Natural killer cell (primary cell): Measurements from ENCODE around the gene WDR35. TPM values are rescaled to one million over a fixed set of nuclear protein-coding genes. Genes with fewer than 3 reads are reported as not detected.
"Not testable (repeated sequence)": the region's sequence is repeated elsewhere in the genome, so short reads cannot be mapped to it uniquely, and the experiment has no call there.

Experiments
- ATAC-seq, 3 donors: fragments of 150-1000 bp in 2 of 3; fragments of 200-7000 bp in 1 of 3; cut with Tn5 transposase; 1 replicate in 1 of 3; 2 replicates in 2 of 3; pipeline ENCODE4 v1.10.0; 2021; ENCODE audit warnings: mild to moderate bottlenecking in 2 of 3, moderate library complexity in 2 of 3
- DNase-seq, 2 donors: peaks; one replicate each; pipeline versions ENCODE4 v3.0.0 to v3.0.0-alpha.2; 2013 to 2021; ENCODE audit warnings: mixed read lengths in 1 of 2
- H3K27ac ChIP-seq: one replicate; pipeline ENCODE4 v1.5.1; 2013; ENCODE audit warnings: mild to moderate bottlenecking, low read length
- H3K27me3 ChIP-seq: one replicate; pipeline ENCODE4 v1.6.1; 2013; ENCODE audit warnings: low read length; ENCODE audit not compliant: control insufficient read depth, insufficient read depth
- H3K36me3 ChIP-seq: one replicate; pipeline ENCODE4 v1.6.1; 2013; ENCODE audit warnings: low read length; ENCODE audit not compliant: control insufficient read depth, insufficient read depth
- H3K4me1 ChIP-seq: one replicate; pipeline ENCODE4 v1.6.1; 2013; ENCODE audit warnings: low read length; ENCODE audit not compliant: control insufficient read depth, insufficient read depth
- H3K4me3 ChIP-seq: one replicate; pipeline ENCODE4 v1.5.1; 2013; ENCODE audit warnings: low read length
- H3K9me3 ChIP-seq: one replicate; pipeline ENCODE4 v1.6.1; 2013; ENCODE audit warnings: low read length; ENCODE audit not compliant: control insufficient read depth, insufficient read depth
- H3K27ac Mint-ChIP-seq, 2 donors: one replicate each; pipeline ENCODE4 v1.8.0; 2022; ENCODE audit warnings: mild to moderate bottlenecking in 2 of 2, mixed read lengths in 2 of 2, moderate library complexity in 1 of 2
- H3K27me3 Mint-ChIP-seq, 2 donors: one replicate each; pipeline ENCODE4 v1.8.0; 2022; ENCODE audit warnings: low read depth in 2 of 2, mixed read lengths in 2 of 2
- H3K36me3 Mint-ChIP-seq: one replicate; pipeline ENCODE4 v1.8.0; 2022; ENCODE audit warnings: mixed read lengths
- H3K4me1 Mint-ChIP-seq, 2 donors: one replicate each; pipeline ENCODE4 v1.8.0; 2022; ENCODE audit warnings: mixed read lengths in 2 of 2
- H3K4me3 Mint-ChIP-seq: one replicate; pipeline ENCODE4 v1.8.0; 2022; ENCODE audit warnings: mild to moderate bottlenecking, moderate library complexity, mixed read lengths
- H3K9me3 Mint-ChIP-seq, 2 donors: one replicate each; pipeline ENCODE4 v1.8.0; 2022; ENCODE audit warnings: mixed read lengths in 2 of 2
- CTCF ChIP-seq: fragments of 200-600 bp; IDR thresholded peaks from one replicate; pipeline ENCODE4 v1.8.0; 2022; ENCODE audit warnings: antibody characterized with exemption
- whole genome bisulfite sequencing: methylation state at CpG from one replicate; pipeline ENCODE4 v1.1.7; 2013; ENCODE audit warnings: missing lambda C conversion rate; ENCODE audit not compliant: insufficient coverage; 5-methylcytosine and 5-hydroxymethylcytosine counted together
- intact Hi-C: fragments of 100-400 bp; cut with micrococcal nuclease; formaldehyde crosslinking; loops from one replicate; pipeline ENCODE4 v1.14.2; 2022
- total RNA-seq, 4 donors: library from RNA; stranded (reverse); fragments of 120-200 nt in 1 of 4; gene quantifications; one replicate each; pipeline versions ENCODE4 v1.2.3 to v1.2.4, GENCODE V29; 2013 to 2022

Gene WDR35
- total RNA-seq, 3 donors from 2014 or later (not counting 1 experiment from before 2014, with no cell fraction given) = 5.8 to 8.3 (median 7.7) TPM

- no peak for ATAC-seq
- no peak overlapping the region for H3K27ac ChIP-seq
- no peaks in the 10 kb centered on the region for H3K36me3 ChIP-seq
- Mint-ChIP-seq H3K27me3 (no peaks in the 10 kb centered on the region), H3K4me1 (no peaks in the 10 kb centered on the region), H3K9me3 (no peaks in the 10 kb centered on the region), H3K4me3 (no peak overlapping the region), H3K27ac (peak overlapping the region in 1 of 2 donors; percentile 14), H3K36me3 (no peaks in the 10 kb centered on the region)
- intact Hi-C loops = no loop called here
- H3K4me1 ChIP-seq = no peaks in the 10 kb centered on the region
- no peak for TF ChIP-seq CTCF
- no peak overlapping the region for H3K4me3 ChIP-seq
- H3K9me3 ChIP-seq = no peaks in the 10 kb centered on the region
- no peaks in the 10 kb centered on the region for H3K27me3 ChIP-seq
- WGBS = 100% methylated on average over 1 of the region's 2 CpGs
- no peak for DNase-seq
Measured at GRCh38 chr2:19881908-19882265, 108.0 kb downstream of the WDR35 start.

- no peaks in the 10 kb centered on the region for H3K9me3 Mint-ChIP-seq
- H3K36me3 Mint-ChIP-seq = no peaks in the 10 kb centered on the region
Measured at GRCh38 chr2:19881221-19881907, 108.5 kb downstream of the WDR35 start.

GRCh38 chr2:19880191-19880590, 109.7 kb downstream of the WDR35 start:
- H3K27me3 ChIP-seq, H3K9me3 Mint-ChIP-seq, intact Hi-C loops, H3K9me3 ChIP-seq, H3K4me3 Mint-ChIP-seq, H3K4me3 ChIP-seq, H3K27ac Mint-ChIP-seq, H3K4me1 Mint-ChIP-seq, ATAC-seq, H3K27me3 Mint-ChIP-seq, H3K36me3 ChIP-seq, H3K36me3 Mint-ChIP-seq, DNase-seq, H3K4me1 ChIP-seq, H3K27ac ChIP-seq: not testable (repeated sequence)

More at GRCh38 chr2:19881221-19881907, 108.5 kb downstream of the WDR35 start:
- TF ChIP-seq CTCF = no peak
- no peak for ATAC-seq
- no peak overlapping the region for H3K4me3 Mint-ChIP-seq
- H3K4me1 Mint-ChIP-seq = no peaks in the 10 kb centered on the region
- H3K36me3 ChIP-seq = peaks cover 3% of the 10 kb centered on the region
- no peaks in the 10 kb centered on the region for H3K4me1 ChIP-seq
- intact Hi-C loops = no loop called here
- no peak overlapping the region for H3K27ac ChIP-seq
- DNase-seq = no peak
- H3K27ac Mint-ChIP-seq = no peak overlapping the region
- no peaks in the 10 kb centered on the region for H3K27me3 Mint-ChIP-seq
- WGBS = 79% methylated on average over 2 of the region's 2 CpGs
- H3K4me3 ChIP-seq = no peak overlapping the region
- no peaks in the 10 kb centered on the region for H3K27me3 ChIP-seq
- H3K9me3 ChIP-seq = no peaks in the 10 kb centered on the region

GRCh38 chr2:19879120-19879519, 110.8 kb downstream of the WDR35 start:
- H3K4me1 ChIP-seq = no peaks in the 10 kb centered on the region

More at GRCh38 chr2:19879120-19879519, 110.8 kb downstream of the WDR35 start:
- H3K9me3 ChIP-seq = no peaks in the 10 kb centered on the region
- no peak overlapping the region for H3K27ac ChIP-seq
- no peak overlapping the region for H3K27ac Mint-ChIP-seq
- H3K36me3 Mint-ChIP-seq = no peaks in the 10 kb centered on the region
- TF ChIP-seq CTCF = no peak
- H3K27me3 Mint-ChIP-seq = no peaks in the 10 kb centered on the region
- WGBS = 95% methylated on average over 3 of the region's 3 CpGs
- intact Hi-C loops = no loop called here
- H3K4me1 Mint-ChIP-seq = no peaks in the 10 kb centered on the region
- ATAC-seq = no peak
- no peaks in the 10 kb centered on the region for H3K27me3 ChIP-seq
- no peak overlapping the region for H3K4me3 Mint-ChIP-seq
- no peak overlapping the region for H3K4me3 ChIP-seq
- DNase-seq = no peak
- H3K9me3 Mint-ChIP-seq = no peaks in the 10 kb centered on the region
- peaks cover 3% of the 10 kb centered on the region for H3K36me3 ChIP-seq
